Measurements from ENCODE around the gene SIX2. TPM values are rescaled to one million over a fixed set of nuclear protein-coding genes. Genes with fewer than 3 reads are reported as not detected.

SIX2 gene
- total and polyA plus RNA-seq, 2 of the 8 experiments (the other 6 are each of a cell fraction or from before 2014, with no cell fraction given): 0.47 to 1.0 TPM

GRCh38 chr2:45031028-45031427 lies 21.8 kb upstream of the SIX2 start (continued):
- TF ChIP-seq MAFK (IDR thresholded peaks at IDR 0.05; ENCODE audit: low read depth, low read length): no peak
